ENCODE measurements around the gene ETV5. TPM values are rescaled to one million over a fixed set of nuclear protein-coding genes. Genes with fewer than 3 reads are reported as not detected.
"Not testable (repeated sequence)": the region's sequence is repeated elsewhere in the genome, so short reads cannot be mapped to it uniquely, and the experiment has no call there.

The ETV5 gene
- total and polyA plus RNA-seq, 12 donors, result 1.5 to 12.6 (median 5.3) TPM

- intact Hi-C loops (cut with DNase I), result no loop called here
- TF ChIP-seq CTCF (IDR thresholded peaks at IDR 0.05), result no peak
- 81 to 83% methylated on average over 8 of the region's 8 CpGs for WGBS, 2 donors
- Histone ChIP-seq H3K27ac (no peak overlapping the region), H3K36me3 (no peaks in the 10 kb centered on the region), H3K27me3 (peaks cover 0 to 6% (median 0%) of the 10 kb centered on the region in 7 donors), H3K4me1 (peaks cover 0 to 13% (median 0%) of the 10 kb centered on the region in 9 donors), H3K4me3 (no peak overlapping the region), H3K9me3 (peaks cover 0 to 1% (median 0%) of the 10 kb centered on the region in 11 donors)
- ATAC-seq (no peak), DNase-seq (no peak)
Measured at GRCh38 chr3:186021673-186022362, 87.1 kb downstream of the ETV5 start.

GRCh38 chr3:186021250-186021649 is 87.6 kb downstream of the ETV5 start:
- DNase-seq; H3K27ac ChIP-seq; H3K4me3 ChIP-seq; H3K27me3 ChIP-seq; ATAC-seq; H3K9me3 ChIP-seq; intact Hi-C loops (cut with DNase I); H3K36me3 ChIP-seq: not testable (repeated sequence)
- WGBS, 2 donors, result 90 to 97% methylated on average over 6 of the region's 6 CpGs
- peaks cover 0 to 13% (median 0%) of the 10 kb centered on the region in 9 donors for H3K4me1 ChIP-seq

GRCh38 chr3:186019288-186019687 is 89.6 kb downstream of the ETV5 start:
- DNase-seq; H3K4me3 ChIP-seq; H3K36me3 ChIP-seq; H3K27me3 ChIP-seq; H3K4me1 ChIP-seq; H3K27ac ChIP-seq; intact Hi-C loops (cut with DNase I); ATAC-seq: not testable (repeated sequence)
- peaks cover 0 to 13% (median 3%) of the 10 kb centered on the region in 11 donors for H3K9me3 ChIP-seq
- WGBS, 2 donors, result 73 to 85% methylated on average over 2 of the region's 2 CpGs

GRCh38 chr3:186014866-186015265 is 94.0 kb downstream of the ETV5 start:
- Histone ChIP-seq H3K9me3 (peaks cover 0 to 13% (median 3%) of the 10 kb centered on the region in 11 donors), H3K27me3 (peaks cover 0 to 17% (median 0%) of the 10 kb centered on the region in 7 donors), H3K36me3 (no peaks in the 10 kb centered on the region), H3K4me3 (no peak overlapping the region), H3K27ac (no peak overlapping the region), H3K4me1 (no peaks in the 10 kb centered on the region)
- TF ChIP-seq CTCF (IDR thresholded peaks at IDR 0.05), result no peak
- intact Hi-C loops (cut with DNase I), result no loop called here
- ATAC-seq (no peak), DNase-seq (no peak)
- WGBS, 2 donors, result 80 to 84% methylated on average over 3 of the region's 3 CpGs

GRCh38 chr3:186013312-186013711 is 95.6 kb downstream of the ETV5 start:
- ATAC-seq, result no peak
- Histone ChIP-seq H3K4me1 (no peaks in the 10 kb centered on the region), H3K27me3 (peaks cover 0 to 17% (median 0%) of the 10 kb centered on the region in 7 donors), H3K36me3 (no peaks in the 10 kb centered on the region), H3K4me3 (no peak overlapping the region), H3K27ac (no peak overlapping the region), H3K9me3 (peaks cover 0 to 13% (median 3%) of the 10 kb centered on the region in 11 donors)
- TF ChIP-seq CTCF (IDR thresholded peaks at IDR 0.05), result no peak
- WGBS, 2 donors, result 60 to 72% methylated on average over 7 of the region's 7 CpGs
- DNase-seq, result no peak
- intact Hi-C loops (cut with DNase I), result no loop called here
